ENCODE results near the gene APC.
A peak's percentile ranks its signal among the peaks of the same experiment; 100 is the strongest.

APC gene

DNA sequence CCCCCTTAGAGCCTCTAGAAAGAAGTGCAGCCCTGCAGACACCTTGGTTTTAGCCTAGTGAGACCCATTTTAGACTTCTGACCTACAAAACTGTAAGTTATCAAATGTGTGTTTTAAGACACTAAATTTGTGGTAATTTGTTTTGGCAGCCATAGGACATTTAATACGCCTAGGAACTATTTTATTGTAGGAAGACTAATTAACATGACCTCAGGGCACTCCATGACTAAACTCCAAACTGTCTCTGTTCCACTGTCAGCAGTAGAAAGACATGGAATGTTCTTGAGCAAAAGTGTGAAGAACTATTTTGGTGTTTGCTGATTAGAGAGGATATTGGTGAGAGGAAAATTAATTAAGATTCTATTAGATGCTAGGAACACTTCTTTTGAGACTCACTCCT, 4.1 kb upstream of the APC start:
- no peak overlapping the region for H3K4me3 ChIP-seq
- TF ChIP-seq, protein P1, sequence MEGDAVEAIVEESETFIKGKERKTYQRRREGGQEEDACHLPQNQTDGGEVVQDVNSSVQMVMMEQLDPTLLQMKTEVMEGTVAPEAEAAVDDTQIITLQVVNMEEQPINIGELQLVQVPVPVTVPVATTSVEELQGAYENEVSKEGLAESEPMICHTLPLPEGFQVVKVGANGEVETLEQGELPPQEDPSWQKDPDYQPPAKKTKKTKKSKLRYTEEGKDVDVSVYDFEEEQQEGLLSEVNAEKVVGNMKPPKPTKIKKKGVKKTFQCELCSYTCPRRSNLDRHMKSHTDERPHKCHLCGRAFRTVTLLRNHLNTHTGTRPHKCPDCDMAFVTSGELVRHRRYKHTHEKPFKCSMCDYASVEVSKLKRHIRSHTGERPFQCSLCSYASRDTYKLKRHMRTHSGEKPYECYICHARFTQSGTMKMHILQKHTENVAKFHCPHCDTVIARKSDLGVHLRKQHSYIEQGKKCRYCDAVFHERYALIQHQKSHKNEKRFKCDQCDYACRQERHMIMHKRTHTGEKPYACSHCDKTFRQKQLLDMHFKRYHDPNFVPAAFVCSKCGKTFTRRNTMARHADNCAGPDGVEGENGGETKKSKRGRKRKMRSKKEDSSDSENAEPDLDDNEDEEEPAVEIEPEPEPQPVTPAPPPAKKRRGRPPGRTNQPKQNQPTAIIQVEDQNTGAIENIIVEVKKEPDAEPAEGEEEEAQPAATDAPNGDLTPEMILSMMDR (IDR thresholded peaks at IDR 0.05) = no peak

DNA sequence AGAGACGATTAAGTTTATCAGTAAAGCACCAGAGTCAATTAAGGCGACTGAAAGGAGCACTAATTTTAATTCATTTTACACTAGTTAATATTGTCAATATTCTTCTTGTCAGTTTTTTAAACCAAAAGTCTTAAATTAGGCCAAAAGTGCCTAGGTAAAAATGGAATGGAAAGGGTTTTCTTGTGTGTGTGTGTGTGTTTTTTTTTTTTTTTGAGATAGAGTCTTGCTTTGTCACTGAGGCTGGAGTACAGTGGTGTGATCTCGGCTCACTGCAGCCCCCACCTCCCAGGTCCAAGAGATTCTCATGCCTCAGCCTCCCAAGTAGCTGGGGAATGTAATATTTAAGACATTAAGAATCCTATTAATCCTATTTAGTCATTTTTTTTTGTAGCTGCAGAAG, 3.1 kb upstream of the APC start:
- Histone ChIP-seq H3K4me3 (no peak overlapping the region), H3K27ac (no peak overlapping the region)
- TF ChIP-seq, protein P1 (IDR thresholded peaks at IDR 0.05) = no peak
- no peak for DNase-seq (ENCODE audit: low spot score)

More for the DNA sequence above, 4.1 kb upstream of the APC start:
- no peak overlapping the region for H3K27ac ChIP-seq
- no peak for DNase-seq (ENCODE audit: low spot score)

DNA sequence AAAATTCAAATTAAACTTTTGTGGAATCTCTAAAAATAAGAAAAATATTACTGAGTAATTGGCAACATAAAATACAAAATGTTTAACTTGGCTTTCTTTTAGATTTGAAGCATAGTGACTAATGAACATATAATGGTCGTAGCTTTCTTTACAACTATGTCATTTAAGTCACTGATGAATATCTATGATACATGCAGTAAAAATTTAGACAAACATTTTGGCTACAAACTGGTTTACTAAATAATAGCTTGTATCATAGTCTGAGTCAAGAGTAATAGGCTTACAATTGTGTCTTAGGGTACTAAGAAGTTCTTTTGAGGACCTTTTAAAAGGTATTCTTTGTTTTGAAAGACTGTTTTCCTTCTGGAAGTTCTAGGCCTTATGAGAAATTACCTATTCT, 2.0 kb upstream of the APC start:
- TF ChIP-seq, protein P1 (IDR thresholded peaks at IDR 0.05) = no peak
- no peak for DNase-seq (ENCODE audit: low spot score)
- Histone ChIP-seq H3K4me3 (no peak overlapping the region), H3K27ac (no peak overlapping the region)

DNA sequence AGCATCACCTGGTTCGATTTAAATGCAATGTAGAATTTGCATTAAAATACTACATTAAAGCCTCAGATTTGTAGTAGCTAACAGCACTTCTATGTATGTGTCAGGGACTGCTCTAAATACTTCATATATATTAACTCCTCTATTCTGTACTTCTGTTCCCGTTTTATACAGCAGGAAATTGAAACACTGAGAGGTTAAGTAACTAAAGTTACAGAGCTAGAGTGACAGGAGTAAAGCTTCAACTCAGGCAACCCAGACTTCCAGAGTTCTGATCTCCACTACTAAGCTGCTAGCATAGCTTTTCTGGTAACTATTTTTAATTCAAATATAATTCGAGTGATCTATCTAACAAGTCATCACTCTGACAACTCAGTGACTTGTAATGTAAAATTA, 619 bp upstream of the APC start:
- H3K4me3 ChIP-seq = peak overlapping the region; percentile 82
- TF ChIP-seq, protein P1 (IDR thresholded peaks at IDR 0.05) = no peak
- H3K27ac ChIP-seq = peak overlapping the region; percentile 31 to 85
- DNase-seq (ENCODE audit: low spot score) = no peak

DNA sequence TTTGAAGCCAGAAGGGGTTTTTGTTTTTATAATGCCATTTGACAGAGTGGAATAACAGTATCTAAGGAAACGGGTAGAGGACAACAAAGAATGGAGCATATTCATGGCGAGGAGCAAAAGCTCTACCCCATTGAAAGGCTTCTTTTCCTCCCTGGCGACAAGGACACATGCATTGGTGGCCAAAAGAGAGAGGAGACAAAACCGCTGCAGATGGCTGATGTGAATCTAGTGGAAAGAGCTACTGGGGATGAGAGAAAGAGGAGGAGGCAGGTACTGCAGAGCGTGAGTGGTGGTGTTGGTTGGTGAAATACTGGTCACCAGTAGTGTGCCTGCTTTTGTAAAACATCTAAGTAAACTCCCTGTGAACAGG, 491 bp downstream of the APC start:
- TF ChIP-seq, protein P1 (IDR thresholded peaks at IDR 0.05) = no peak
- Histone ChIP-seq H3K27ac (peak overlapping the region; percentile 31 to 85), H3K4me3 (peak overlapping the region; percentile 82)
- no peak for DNase-seq (ENCODE audit: low spot score)

DNA sequence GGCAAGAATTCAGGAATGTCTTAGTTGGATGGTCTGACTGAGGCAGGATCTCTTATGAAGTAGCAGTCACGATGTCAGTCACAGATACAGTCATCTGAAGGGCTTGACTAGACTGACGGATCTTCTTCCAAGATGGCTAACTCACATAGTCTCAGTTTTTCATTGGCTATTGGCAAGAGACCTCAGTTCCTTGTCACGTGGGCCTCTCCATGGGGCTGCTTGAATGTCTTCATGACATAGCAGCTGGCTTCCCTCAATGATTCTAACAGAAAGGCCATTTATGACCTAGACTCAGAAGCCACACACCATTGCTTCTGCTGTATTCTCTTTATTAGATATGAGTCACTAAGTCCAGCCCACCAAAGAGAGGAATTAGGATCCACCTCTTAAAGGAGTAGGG, 4.7 kb downstream of the APC start:
- no peak overlapping the region for H3K27ac ChIP-seq
- TF ChIP-seq, protein P1 (IDR thresholded peaks at IDR 0.05) = no peak
- DNase-seq (ENCODE audit: low spot score) = no peak
- no peak overlapping the region for H3K4me3 ChIP-seq

DNA sequence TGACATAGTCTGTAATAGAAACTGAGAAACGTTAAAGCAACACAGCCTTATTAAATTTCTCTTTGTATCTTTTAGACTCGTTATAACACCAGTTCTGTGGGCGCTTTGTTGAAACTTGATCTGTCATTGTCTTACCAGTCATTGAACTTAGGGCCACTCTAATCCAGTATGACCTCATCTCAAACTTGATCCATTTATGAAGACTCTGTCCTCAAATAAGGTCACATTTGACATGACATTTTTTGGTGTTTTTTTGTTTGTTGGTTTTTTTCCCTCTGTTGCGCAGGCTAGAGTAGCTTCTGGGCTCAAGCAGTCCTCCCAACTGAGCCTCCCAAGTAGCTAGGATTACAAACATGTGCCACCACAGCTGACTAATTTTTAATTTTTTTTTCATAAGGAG, 5.9 kb downstream of the APC start:
- Histone ChIP-seq H3K4me3 (no peak overlapping the region), H3K27ac (no peak overlapping the region)
- TF ChIP-seq, protein P1 (IDR thresholded peaks at IDR 0.05) = no peak
- DNase-seq (ENCODE audit: low spot score) = no peak
